ENCODE data around the gene PERP. TPM values are rescaled to one million over a fixed set of nuclear protein-coding genes. Genes with fewer than 3 reads are reported as not detected.
"Not testable (repeated sequence)": the region's sequence is repeated elsewhere in the genome, so short reads cannot be mapped to it uniquely, and the experiment has no call there.

The PERP gene
- total RNA-seq, 4 donors from 2014 or later: 7.6 to 75.4 (median 23.1) TPM

DNA sequence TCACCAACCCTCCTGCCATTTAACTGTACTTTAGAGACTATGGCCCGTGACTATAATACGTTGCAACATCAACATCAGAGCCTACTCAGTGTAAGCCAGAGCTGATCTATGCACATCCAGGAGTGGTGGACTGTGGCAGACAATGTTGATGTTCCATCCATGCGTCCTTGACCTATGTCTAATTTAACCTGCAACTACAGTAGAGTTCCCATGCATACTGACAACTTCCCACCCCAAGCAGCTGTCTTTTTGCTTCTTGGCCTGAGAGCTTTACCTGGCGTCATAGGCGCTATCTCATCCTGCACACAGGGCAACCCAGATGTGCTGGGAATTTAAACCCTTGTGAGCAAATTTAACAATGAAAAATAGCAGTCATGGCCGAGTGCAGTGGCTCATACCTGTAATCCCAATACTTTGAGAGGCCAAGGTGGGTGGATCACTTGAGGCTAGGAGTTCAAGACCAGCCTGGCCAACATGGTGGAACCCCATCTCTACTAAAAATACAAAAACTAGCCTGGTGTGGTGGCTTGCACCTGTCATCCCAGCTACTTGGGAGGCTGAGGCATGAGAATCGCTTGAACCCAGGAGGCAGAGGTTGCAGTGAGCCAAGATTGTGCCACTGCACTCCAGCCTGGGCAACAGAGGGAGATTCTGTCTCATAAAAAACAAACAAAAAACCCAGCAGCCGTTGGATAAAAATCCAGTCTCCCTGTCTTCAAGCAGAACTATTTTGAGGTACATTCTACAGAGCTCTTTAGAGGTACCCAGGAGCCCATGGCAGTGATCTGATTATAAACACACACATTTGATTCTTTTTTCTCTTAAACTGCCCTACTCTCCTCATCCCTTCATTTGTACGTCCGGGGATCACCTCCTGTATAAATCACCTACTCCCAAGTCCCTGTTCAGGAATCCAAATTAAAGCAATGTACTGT lies 22.0 kb downstream of the PERP start:
- TF ChIP-seq, protein P1, sequence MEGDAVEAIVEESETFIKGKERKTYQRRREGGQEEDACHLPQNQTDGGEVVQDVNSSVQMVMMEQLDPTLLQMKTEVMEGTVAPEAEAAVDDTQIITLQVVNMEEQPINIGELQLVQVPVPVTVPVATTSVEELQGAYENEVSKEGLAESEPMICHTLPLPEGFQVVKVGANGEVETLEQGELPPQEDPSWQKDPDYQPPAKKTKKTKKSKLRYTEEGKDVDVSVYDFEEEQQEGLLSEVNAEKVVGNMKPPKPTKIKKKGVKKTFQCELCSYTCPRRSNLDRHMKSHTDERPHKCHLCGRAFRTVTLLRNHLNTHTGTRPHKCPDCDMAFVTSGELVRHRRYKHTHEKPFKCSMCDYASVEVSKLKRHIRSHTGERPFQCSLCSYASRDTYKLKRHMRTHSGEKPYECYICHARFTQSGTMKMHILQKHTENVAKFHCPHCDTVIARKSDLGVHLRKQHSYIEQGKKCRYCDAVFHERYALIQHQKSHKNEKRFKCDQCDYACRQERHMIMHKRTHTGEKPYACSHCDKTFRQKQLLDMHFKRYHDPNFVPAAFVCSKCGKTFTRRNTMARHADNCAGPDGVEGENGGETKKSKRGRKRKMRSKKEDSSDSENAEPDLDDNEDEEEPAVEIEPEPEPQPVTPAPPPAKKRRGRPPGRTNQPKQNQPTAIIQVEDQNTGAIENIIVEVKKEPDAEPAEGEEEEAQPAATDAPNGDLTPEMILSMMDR (IDR thresholded peaks at IDR 0.05): no peak
- DNase-seq (ENCODE audit: low spot score) (no peak), ATAC-seq (ENCODE audit: low FRiP score) (no peak)

DNA sequence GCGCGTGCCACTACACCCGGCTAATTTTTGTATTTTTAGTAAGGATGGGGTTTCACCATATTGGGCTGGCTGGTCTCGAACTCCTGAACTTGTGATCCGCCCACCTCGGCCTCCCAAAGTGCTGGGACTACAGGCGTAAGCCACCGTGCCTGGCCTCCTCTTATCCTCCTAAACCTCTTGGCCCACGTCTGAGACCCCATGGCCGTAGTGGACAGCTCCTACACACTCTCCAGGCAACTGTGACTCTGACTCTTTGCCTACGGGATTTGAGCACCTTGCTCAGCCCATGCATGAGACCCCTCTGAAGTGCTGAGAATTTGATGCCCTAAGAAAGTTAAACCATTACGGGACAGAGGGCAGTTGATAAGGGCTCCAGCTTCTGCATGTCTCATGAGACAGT lies 25.0 kb downstream of the PERP start:
- no peak for DNase-seq (ENCODE audit: low spot score)
- TF ChIP-seq, protein P1 (IDR thresholded peaks at IDR 0.05): no peak
- ATAC-seq (ENCODE audit: low FRiP score): no peak

DNA sequence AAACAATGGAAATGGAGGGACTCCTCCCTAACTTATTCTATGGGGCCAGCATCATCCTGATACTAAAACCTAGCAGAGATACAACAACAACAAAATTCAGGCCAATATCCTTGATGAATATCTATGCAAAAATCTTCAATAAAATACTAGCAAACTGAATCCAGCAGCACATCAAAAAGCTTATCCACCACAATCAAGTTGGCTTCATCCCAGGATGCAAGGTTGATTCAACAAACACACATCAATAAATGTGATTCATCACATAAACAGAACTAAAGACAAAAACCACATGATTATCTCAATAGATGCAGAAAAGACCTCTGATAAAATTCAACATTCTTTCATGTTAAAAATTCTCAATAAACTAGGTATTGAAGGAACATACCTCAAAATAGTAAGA lies 27.7 kb downstream of the PERP start:
- not testable (repeated sequence) for DNase-seq (ENCODE audit: low spot score)

DNA sequence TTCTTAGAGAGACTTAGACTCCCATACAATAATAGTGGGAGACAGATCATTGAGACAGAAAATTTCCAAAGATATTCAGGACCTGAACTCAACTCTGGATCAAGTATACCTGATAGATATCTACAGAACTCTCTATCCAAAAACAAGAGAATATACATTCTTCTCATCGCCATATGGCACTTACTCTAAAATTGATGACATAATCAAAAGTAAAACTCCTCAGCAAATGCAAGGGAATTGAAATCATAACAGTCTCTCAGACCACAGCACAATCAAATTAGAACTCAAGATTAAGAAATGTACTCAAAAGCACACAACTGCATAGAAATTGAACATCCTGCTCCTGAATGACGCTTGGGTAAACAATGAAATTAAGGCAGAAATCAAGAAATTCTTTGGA lies 28.7 kb downstream of the PERP start:
- ATAC-seq (ENCODE audit: low FRiP score) (no peak), DNase-seq (ENCODE audit: low spot score) (no peak)
- TF ChIP-seq, protein P1 (IDR thresholded peaks at IDR 0.05): no peak

More for the DNA sequence above, 27.7 kb downstream of the PERP start:
- ATAC-seq (ENCODE audit: low FRiP score): not testable (repeated sequence)

DNA sequence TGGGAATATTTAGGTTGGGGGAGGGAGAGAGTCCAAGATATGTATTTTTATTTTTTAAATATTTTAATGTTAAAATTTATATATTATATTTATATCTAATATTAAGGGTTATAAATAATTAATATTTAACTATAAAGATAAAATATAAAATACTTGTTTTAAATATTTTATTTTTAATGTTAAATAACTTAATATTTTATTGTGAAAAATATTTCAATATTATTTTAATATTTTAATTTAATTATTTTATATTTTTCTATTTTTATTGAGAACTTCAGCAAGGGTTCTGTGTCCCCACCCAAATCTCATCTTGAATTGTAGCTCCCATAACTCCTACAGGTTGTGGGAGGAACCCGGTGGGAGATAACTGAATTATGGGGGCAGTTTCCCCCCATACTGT lies 34.0 kb downstream of the PERP start:
- no peak for ATAC-seq (ENCODE audit: low FRiP score)
- TF ChIP-seq, protein P1 (IDR thresholded peaks at IDR 0.05): no peak

DNA sequence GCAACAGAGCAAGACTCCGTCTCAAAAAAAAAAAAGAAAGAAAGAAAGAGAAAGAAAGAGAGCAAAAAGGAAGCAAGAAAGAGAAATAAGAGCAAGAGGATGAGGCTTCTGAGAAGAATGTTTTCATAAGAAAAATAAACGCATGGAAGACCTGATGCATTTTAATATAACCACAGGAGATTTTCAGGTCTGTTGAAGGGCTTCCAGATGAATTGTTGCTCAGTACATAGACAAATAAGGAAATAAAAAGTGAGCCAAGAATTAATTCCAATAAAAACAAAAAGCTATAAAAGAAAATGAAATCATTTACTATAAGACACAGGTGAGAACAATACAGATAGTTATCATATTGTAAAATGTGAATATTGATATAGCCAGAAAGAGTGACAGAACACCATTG lies 43.5 kb downstream of the PERP start:
- DNase-seq (ENCODE audit: low spot score) (no peak), ATAC-seq (ENCODE audit: low FRiP score) (no peak)

More for the DNA sequence above, 34.0 kb downstream of the PERP start:
- DNase-seq (ENCODE audit: low spot score): no peak

DNA sequence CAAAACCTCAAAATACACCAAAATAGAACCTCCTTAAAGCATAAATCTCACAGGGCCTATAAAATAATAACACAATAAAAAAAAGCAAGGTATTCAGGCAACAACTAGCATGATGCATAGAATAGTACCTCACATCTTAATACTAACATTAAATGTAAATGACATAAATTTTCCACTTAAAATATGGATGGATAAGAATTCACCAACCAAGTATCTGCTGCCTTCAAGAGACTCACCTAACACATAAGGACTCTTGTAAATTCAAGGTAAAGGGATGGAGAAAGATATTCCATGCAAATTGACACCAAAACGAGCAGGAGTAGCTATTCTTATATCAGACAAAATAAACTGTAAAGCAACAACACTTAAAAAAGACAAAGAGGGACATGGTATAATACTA lies 52.2 kb downstream of the PERP start:
- TF ChIP-seq, protein P1 (IDR thresholded peaks at IDR 0.05): no peak
- no peak for DNase-seq (ENCODE audit: low spot score)
- no peak for ATAC-seq (ENCODE audit: low FRiP score)

More for the DNA sequence above, 43.5 kb downstream of the PERP start:
- TF ChIP-seq, protein P1 (IDR thresholded peaks at IDR 0.05): no peak

Data from omental fat pad (tissue), 4 donors.